ENCODE measurements around the gene ISG20L2. TPM values are rescaled to one million over a fixed set of nuclear protein-coding genes. Genes with fewer than 3 reads are reported as not detected.

Gene ISG20L2
- total RNA-seq, 1 experiment from 2014 or later: 14.2 TPM

DNA sequence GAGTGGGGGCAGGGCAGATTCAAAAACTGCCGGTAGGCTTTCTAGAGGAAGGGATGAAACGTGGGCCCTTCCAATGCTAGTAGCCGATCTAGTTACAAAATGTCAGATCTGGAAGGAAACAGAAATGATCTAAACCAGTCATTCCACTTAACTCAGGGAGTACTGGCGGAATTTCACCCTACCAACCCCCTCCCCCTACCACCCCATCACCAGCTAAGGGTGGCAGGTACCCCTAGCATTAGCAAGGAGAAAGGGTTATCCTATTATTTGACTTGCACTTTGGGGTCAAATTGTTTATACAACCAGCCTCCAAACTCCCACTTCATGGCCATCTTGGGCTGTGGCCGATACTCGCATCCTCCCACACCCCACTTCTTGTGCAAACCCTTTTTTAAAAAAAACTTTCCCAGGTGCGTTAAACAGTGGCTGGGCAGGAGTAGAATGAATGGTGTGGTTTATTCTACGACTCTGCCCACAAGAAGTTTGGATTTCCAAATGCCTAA lies 13.0 kb upstream of the ISG20L2 start:
- no peak for DNase-seq (ENCODE audit: low read depth)

GRCh38 chr1:156740741-156741480 lies 12.3 kb upstream of the ISG20L2 start, which contains the start of gene MRPL24:
Gene MRPL24, minus strand, starts transcription at chr1:156741088. Its CDS starts 2,384 bp downstream, at chr1:156738704.
- DNase-seq (ENCODE audit: low read depth): peak; percentile 99

GRCh38 chr1:156740237-156740740 lies 11.7 kb upstream of the ISG20L2 start:
- DNase-seq (ENCODE audit: low read depth): peak; percentile 31

DNA sequence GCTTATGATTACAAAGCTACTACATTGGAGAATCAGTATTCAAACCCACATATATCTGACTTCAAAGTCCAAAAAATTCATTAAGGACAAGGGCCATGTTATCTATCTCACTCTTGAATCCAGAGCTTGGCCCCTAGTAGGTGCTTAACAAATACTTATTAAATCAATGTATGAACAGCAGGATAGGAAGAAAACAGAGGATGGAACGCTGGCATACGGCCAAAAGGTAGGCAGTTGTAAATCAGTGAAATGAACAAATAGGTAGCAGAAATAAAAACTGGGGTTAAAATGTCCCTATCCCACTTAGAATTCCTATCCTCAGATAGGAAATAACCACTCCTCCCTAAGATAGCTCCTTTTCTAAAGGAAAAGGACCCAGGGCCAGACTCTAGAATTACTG lies 10.3 kb upstream of the ISG20L2 start:
- DNase-seq (ENCODE audit: low read depth): no peak

- DNase-seq (ENCODE audit: low read depth): no peak
These were observed 9.8 kb upstream of the ISG20L2 start for GRCh38 chr1:156738407-156738806.

- DNase-seq (ENCODE audit: low read depth): no peak
These were observed 5.5 kb upstream of the ISG20L2 start for GRCh38 chr1:156733989-156734584.

DNA sequence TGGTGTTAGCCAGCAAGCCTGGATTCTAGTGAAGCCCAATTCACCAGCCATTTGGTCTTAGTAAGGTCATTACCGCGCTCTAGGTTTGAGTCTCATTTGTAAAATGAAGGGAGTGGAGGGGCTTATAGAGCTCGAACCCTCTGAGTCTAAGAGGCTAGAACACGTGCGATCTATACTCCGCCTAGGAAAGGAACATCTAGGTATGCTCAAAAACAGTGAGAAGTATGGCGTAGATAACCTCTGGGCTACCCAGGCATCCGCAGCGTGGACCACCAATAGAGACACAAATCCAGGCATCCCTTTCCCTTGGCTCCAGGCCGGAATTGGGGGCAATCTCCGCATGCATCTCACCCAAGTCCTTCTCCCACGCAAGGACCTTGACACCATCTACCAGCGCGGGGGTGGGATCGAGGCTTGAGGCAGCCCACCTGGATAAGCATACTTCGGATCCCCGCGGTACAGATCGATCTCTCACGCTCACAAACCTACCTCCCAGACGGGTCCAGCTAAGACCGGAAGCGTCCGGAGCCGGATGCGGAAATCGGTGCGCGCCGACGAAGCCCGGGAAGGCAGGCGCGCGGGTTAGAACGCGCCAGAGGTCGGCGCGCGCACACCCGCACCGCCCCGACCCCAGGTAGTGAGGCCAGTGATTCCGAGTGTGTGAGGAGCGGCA lies 504 bp downstream of the ISG20L2 start, which contains the start of gene METTL25B:
TSS of gene METTL25B (plus strand) at position 544 of the 673 bp plus-strand sequence. CDS start 636 bp downstream, outside the sequence.
- peak; percentile 77 for DNase-seq (ENCODE audit: low read depth)

DNA sequence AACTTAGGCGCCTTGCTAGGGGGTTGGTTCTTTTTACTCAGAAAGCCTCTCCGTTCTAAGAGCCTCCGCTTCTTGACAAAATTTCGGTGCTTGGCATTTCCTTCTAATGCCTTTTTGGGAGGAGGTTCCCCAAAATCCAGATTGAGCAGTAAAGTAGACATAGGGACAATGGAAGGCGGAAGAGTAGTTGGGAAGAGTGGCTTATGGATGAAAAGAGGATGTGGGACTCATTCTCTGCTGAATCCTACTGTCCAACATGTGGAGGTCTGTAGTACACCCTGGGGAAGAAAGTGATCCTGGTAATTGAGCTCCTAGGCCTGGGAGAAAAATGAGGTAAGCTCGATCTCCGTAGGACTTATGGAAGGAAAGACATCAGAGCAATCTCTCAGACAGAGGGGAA lies 1.1 kb downstream of the ISG20L2 start:
- no peak for DNase-seq (ENCODE audit: low read depth)

- DNase-seq (ENCODE audit: low read depth): peak; percentile 69
These were observed 1.9 kb downstream of the ISG20L2 start for GRCh38 chr1:156726549-156727226.

DNA sequence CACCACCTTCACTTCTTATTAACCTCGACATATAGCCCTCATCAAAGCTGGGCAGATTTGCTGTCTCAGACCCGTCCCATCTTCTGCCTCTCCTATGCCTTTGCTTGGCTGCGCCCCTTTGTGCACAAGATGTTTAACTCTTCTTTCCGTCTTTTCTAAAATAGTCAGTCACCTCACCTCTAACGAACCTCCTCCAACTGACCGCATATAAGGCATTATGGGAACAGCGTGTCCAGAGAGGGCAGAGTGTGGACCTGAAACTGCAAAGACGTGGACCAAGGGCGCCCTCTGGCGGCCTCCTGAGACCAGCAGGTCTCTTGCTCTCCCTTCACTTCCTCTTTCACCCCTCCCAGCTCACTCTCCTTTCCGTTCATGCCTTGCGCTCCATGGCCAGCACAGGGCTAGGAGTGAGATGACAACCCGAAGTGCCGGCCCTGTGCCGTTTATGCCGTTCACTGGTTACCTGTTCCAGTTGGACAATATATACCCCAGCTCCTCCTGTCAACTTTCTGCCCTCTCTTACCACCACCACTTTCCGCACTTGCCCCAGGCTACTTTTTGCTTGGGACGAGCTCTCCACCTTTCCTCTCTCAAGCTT lies 2.8 kb downstream of the ISG20L2 start:
- DNase-seq (ENCODE audit: low read depth): peak; percentile 86

- DNase-seq (ENCODE audit: low read depth): no peak
These were observed 7.0 kb downstream of the ISG20L2 start for GRCh38 chr1:156721535-156721934.

DNA sequence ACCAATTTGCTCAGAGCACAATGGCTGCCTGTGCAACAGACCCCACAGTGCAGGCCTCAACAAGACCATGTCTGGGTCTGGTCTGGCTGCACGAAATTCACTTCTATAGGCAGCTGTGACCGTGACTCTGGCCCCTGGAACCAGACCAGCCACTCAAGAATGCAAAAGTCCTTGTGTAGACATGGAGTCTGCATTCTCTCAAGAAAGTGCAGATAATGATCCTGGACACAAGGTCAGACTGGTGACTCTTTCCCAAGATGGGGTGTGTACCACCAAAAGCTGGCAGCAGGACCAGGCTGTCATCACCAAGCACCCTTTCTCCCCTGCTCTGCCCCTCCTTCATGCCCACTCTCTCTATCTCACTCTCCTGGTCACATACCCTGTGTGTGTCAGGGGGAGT lies 7.4 kb downstream of the ISG20L2 start:
- no peak for DNase-seq (ENCODE audit: low read depth)

- peak; percentile 17 for DNase-seq (ENCODE audit: low read depth)
These were observed 11.2 kb downstream of the ISG20L2 start for GRCh38 chr1:156717351-156717750.

GRCh38 chr1:156714830-156715229 lies 13.7 kb downstream of the ISG20L2 start:
- no peak for DNase-seq (ENCODE audit: low read depth)

- no peak for DNase-seq (ENCODE audit: low read depth)
These were observed 15.9 kb downstream of the ISG20L2 start for GRCh38 chr1:156712626-156713025.

GRCh38 chr1:156711011-156711817 lies 17.4 kb downstream of the ISG20L2 start:
- DNase-seq (ENCODE audit: low read depth): no peak

GRCh38 chr1:156709757-156710489 lies 18.6 kb downstream of the ISG20L2 start:
- peak; percentile 79 for DNase-seq (ENCODE audit: low read depth)

- no peak for DNase-seq (ENCODE audit: low read depth)
These were observed 19.5 kb downstream of the ISG20L2 start for GRCh38 chr1:156709031-156709430.

- DNase-seq (ENCODE audit: low read depth): no peak
These were observed 20.3 kb downstream of the ISG20L2 start for GRCh38 chr1:156708218-156708661.
